AG04450 (cell line): ENCODE results near the gene FAM210B. TPM values are rescaled to one million over a fixed set of nuclear protein-coding genes. Genes with fewer than 3 reads are reported as not detected.

Experiments used
- CTCF ChIA-PET: fragments of 300-600, 350-600 bp; formaldehyde crosslinking; extraction: SDS; loops from one replicate; lab custom pipeline; 2022; ENCODE audit warnings: antibody characterized with exemption, inconsistent platforms; lab: Charles Lee
- POLR2A ChIA-PET: fragments of 350-600 bp; formaldehyde crosslinking; extraction: SDS; loops from one replicate; lab custom pipeline; 2021; ENCODE audit warnings: antibody characterized with exemption, inconsistent platforms; lab: Yijun Ruan, JAX
- DNase-seq: peaks from one replicate; pipeline ENCODE4 v3.0.0-alpha.2; 2011; ENCODE audit warnings: low read depth, low spot score
- H3K27ac ChIP-seq: one replicate; pipeline ENCODE4 v1.5.1; 2012; ENCODE audit warnings: low read depth, low read length, control low read depth
- H3K27me3 ChIP-seq: one replicate; pipeline ENCODE4 v1.6.0; 2012; ENCODE audit warnings: low read length; ENCODE audit not compliant: control insufficient read depth, insufficient read depth
- H3K4me3 ChIP-seq: 2 replicates; pipeline ENCODE4 v1.5.1; 2011; ENCODE audit warnings: mild to moderate bottlenecking, low read depth, low read length, control low read depth
- H3K9me3 ChIP-seq: 2 replicates; pipeline ENCODE4 v1.5.1; 2012; ENCODE audit warnings: low read length; ENCODE audit not compliant: control insufficient read depth, insufficient read depth
- CTCF ChIP-seq: IDR thresholded peaks from 2 replicates; pipeline ENCODE4 v1.5.1; 2011; ENCODE audit warnings: low read depth, low read length, control low read depth, inconsistent platforms
- polyA plus RNA-seq: library from polyadenylated mRNA; depleted of rRNA; stranded (reverse); fragments of >200 nt; gene quantifications from 2 replicates; pipeline ENCODE4 v1.2.3, GENCODE V29; 2011

Gene FAM210B
- polyA plus RNA-seq, 1 experiment, result 81.0 TPM

DNA sequence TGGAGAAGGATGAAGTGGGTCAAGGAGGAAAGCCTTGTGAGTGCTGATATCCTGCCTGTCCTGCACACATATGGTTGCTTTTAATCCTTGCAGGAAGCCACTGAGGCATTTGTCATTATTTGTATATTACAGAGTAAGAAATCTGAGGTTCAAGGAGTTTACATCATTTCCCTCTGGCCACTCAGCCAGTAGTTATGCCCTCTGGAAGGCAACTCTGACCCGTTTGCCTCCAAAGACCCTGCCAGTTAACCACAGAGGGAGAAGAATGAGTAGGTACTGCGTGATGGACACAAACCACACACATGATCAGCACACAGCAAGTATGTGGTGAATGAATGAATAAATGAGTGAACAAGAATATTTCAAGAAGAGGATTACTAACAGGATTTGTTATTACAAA is 7.9 kb upstream of the FAM210B start:
- POLR2A ChIA-PET, result no interaction called here
- no peak overlapping the region for H3K4me3 ChIP-seq
- TF ChIP-seq CTCF, result no peak
- H3K27ac ChIP-seq, result no peak overlapping the region
- CTCF ChIA-PET, result no interaction called here
- no peaks in the 10 kb centered on the region for H3K9me3 ChIP-seq
- H3K27me3 ChIP-seq, result peaks cover 2% of the 10 kb centered on the region
- no peak for DNase-seq

DNA sequence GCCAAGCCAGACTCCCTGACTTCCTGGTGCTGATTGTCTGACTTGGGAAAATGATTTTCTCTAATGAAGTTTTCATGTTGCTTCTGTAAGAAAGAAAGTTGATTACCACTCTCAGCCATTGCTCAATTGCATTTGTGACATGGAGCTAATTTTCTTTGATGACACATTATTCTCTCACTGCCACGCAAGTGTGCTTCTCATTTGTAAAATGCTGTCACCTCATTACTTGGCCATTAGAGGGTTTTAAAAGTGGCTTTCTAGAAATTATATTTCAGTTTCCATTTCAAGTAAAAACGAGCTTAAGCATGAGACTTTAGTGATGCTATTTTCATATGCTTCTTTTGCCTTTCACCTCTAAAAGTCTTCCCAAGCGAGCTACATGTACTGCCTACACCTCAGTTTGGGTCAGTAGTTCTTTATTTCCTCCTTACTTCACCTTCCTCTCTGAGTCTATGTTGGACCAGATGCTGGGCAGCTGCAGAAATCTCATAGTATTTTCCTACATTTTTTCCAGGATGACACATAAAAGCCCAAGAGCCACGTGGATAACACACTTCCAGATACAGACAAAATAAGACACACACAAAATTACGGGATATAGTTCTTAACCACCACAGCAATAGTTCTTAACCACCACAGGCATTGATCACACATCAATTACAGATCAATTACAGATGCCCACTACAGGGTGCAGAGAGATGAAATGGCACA is 6.3 kb upstream of the FAM210B start:
- no peak for TF ChIP-seq CTCF
- no peak overlapping the region for H3K27ac ChIP-seq
- CTCF ChIA-PET, result no interaction called here
- H3K4me3 ChIP-seq, result no peak overlapping the region
- no peak for DNase-seq
- H3K27me3 ChIP-seq, result peaks cover 4% of the 10 kb centered on the region
- H3K9me3 ChIP-seq, result no peaks in the 10 kb centered on the region
- POLR2A ChIA-PET, result no interaction called here

DNA sequence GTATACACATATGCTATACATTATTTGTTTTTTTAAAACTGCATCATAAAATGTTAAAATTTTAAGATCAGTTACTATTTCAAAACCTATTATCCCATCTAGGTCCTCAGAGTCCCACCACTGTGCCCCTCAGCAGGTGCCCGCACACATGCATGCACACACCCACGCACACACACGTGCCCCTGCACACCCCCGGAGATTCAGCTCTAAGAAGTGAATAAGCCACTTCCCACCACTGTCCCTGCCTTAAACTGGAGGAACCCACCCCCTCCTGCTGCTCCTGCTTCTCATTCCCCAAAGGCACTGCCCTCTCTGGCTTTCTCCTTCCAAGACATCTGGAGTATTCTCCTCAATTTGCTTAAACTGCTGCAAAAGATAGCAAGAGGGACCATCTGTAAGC is 5.4 kb upstream of the FAM210B start:
- Histone ChIP-seq H3K27ac (no peak overlapping the region), H3K9me3 (no peaks in the 10 kb centered on the region), H3K4me3 (no peak overlapping the region), H3K27me3 (peaks cover 2% of the 10 kb centered on the region)
- no peak for DNase-seq
- ChIA-PET POLR2A (no interaction called here), CTCF (no interaction called here)
- no peak for TF ChIP-seq CTCF

- no peak for TF ChIP-seq CTCF
- H3K9me3 ChIP-seq, result no peaks in the 10 kb centered on the region; the same call in 1 of the 2 replicates
- POLR2A ChIA-PET, result interaction anchor here (1.4 kb wide), 1 partner anchor 34 kb away, joined by 5 read pairs; the partner anchor contains the start of genes AURKA and CSTF1
- no peak overlapping the region for H3K27ac ChIP-seq
- CTCF ChIA-PET, result interaction anchor here (2.8 kb wide), 1 partner anchor 14 kb away, joined by 9 read pairs; no protein-coding TSS in a partner anchor
- DNase-seq, result no peak
- H3K27me3 ChIP-seq, result peaks cover 2% of the 10 kb centered on the region
- no peak overlapping the region for H3K4me3 ChIP-seq
Observed at GRCh38 chr20:56358070-56358469, 704 bp upstream of the FAM210B start.
